ENCODE results near the gene ANTXR1. TPM values are rescaled to one million over a fixed set of nuclear protein-coding genes. Genes with fewer than 3 reads are reported as not detected.

ANTXR1 gene
- total RNA-seq, 1 donor from 2014 or later, result 54.3 TPM

- Histone ChIP-seq H3K27ac (no peak overlapping the region), H3K4me1 (peaks cover 9% of the 10 kb centered on the region), H3K9me3 (no peaks in the 10 kb centered on the region), H3K36me3 (no peaks in the 10 kb centered on the region), H3K4me3 (no peak overlapping the region), H3K27me3 (ENCODE audit: low read depth) (no peaks in the 10 kb centered on the region)
- no peak for DNase-seq
- ATAC-seq, result no peak
- TF ChIP-seq, protein P1, sequence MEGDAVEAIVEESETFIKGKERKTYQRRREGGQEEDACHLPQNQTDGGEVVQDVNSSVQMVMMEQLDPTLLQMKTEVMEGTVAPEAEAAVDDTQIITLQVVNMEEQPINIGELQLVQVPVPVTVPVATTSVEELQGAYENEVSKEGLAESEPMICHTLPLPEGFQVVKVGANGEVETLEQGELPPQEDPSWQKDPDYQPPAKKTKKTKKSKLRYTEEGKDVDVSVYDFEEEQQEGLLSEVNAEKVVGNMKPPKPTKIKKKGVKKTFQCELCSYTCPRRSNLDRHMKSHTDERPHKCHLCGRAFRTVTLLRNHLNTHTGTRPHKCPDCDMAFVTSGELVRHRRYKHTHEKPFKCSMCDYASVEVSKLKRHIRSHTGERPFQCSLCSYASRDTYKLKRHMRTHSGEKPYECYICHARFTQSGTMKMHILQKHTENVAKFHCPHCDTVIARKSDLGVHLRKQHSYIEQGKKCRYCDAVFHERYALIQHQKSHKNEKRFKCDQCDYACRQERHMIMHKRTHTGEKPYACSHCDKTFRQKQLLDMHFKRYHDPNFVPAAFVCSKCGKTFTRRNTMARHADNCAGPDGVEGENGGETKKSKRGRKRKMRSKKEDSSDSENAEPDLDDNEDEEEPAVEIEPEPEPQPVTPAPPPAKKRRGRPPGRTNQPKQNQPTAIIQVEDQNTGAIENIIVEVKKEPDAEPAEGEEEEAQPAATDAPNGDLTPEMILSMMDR (IDR thresholded peaks at IDR 0.05), result no peak
- intact Hi-C loops (cut with DNase I), result no loop called here
Observed at GRCh38 chr2:69030800-69031428, 17.9 kb downstream of the ANTXR1 start.

GRCh38 chr2:69031466-69031865 is 18.5 kb downstream of the ANTXR1 start:
- peaks cover 9% of the 10 kb centered on the region for H3K4me1 ChIP-seq
- no peaks in the 10 kb centered on the region for H3K36me3 ChIP-seq
- no peak for DNase-seq
- no peak overlapping the region for H3K27ac ChIP-seq
- H3K4me3 ChIP-seq, result no peak overlapping the region
- H3K27me3 ChIP-seq (ENCODE audit: low read depth), result no peaks in the 10 kb centered on the region
- no peak for ATAC-seq
- intact Hi-C loops (cut with DNase I), result no loop called here
- TF ChIP-seq, protein P1 (IDR thresholded peaks at IDR 0.05), result no peak
- no peaks in the 10 kb centered on the region for H3K9me3 ChIP-seq

DNA sequence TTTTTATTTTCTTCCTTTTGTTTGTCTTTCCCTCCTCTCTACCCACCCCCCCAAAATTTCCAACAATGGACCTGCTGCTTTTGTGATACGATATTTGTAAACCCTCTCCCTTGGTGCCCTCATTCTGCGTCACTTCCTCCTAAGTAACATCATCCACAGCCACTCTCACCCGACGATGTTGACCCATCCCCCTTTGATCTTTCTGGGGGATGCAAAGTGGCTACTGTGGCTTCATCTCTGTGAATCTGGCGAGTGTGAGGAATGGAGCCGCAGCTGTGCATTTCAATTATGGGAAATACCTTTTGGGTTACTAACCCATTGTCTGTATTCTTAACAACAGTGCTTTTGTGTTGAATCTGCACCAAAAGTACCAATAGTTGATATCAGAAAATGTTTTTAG is 19.4 kb downstream of the ANTXR1 start:
- H3K27me3 ChIP-seq (ENCODE audit: low read depth), result no peaks in the 10 kb centered on the region
- H3K36me3 ChIP-seq, result no peaks in the 10 kb centered on the region
- TF ChIP-seq, protein P1 (IDR thresholded peaks at IDR 0.05), result no peak
- H3K9me3 ChIP-seq, result no peaks in the 10 kb centered on the region
- H3K4me1 ChIP-seq, result peaks cover 9% of the 10 kb centered on the region
- no peak for ATAC-seq
- intact Hi-C loops (cut with DNase I), result no loop called here
- no peak overlapping the region for H3K27ac ChIP-seq
- no peak overlapping the region for H3K4me3 ChIP-seq
- DNase-seq, result no peak

- no peak overlapping the region for H3K27ac ChIP-seq
- no peak for ATAC-seq
- no peaks in the 10 kb centered on the region for H3K27me3 ChIP-seq (ENCODE audit: low read depth)
- H3K9me3 ChIP-seq, result no peaks in the 10 kb centered on the region
- DNase-seq, result no peak
- peaks cover 9% of the 10 kb centered on the region for H3K4me1 ChIP-seq
- intact Hi-C loops (cut with DNase I), result no loop called here
- no peak overlapping the region for H3K4me3 ChIP-seq
- TF ChIP-seq, protein P1 (IDR thresholded peaks at IDR 0.05), result no peak
- H3K36me3 ChIP-seq, result no peaks in the 10 kb centered on the region
Observed at GRCh38 chr2:69033461-69034095, 20.6 kb downstream of the ANTXR1 start.

DNA sequence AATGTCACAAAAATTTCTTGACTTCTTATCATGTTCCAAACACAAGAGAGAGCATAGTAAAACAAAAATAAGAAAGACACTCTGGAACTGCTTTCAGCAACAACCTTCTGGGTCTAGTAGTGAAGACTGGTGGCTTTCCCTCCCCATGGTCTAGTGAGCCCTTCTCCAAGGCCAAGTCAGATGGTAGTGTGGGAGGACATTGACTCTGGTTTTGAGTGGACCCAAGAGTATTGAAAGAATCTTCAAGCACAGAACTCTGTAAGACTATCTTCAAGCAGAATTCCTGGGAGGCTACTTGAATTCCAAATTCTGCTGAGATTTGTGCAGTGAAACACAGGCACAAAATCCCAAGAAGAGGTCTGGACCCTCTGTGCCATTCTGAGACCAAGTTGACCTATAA is 21.1 kb downstream of the ANTXR1 start:
- Histone ChIP-seq H3K27me3 (ENCODE audit: low read depth) (no peaks in the 10 kb centered on the region), H3K36me3 (no peaks in the 10 kb centered on the region), H3K9me3 (no peaks in the 10 kb centered on the region), H3K4me3 (no peak overlapping the region), H3K4me1 (peaks cover 9% of the 10 kb centered on the region), H3K27ac (no peak overlapping the region)
- no peak for DNase-seq
- TF ChIP-seq, protein P1 (IDR thresholded peaks at IDR 0.05), result no peak
- no peak for ATAC-seq
- intact Hi-C loops (cut with DNase I), result no loop called here

Data from lower lobe of right lung (tissue), 2 donors.